ENCODE measurements around the gene STXBP2. TPM values are rescaled to one million over a fixed set of nuclear protein-coding genes. Genes with fewer than 3 reads are reported as not detected.
A peak's percentile ranks its signal among the peaks of the same experiment; 100 is the strongest.

Gene STXBP2
- total and polyA plus RNA-seq, 7 donors: 0.55 to 4.5 (median 2.7) TPM

- no peak for ATAC-seq
These were observed 43.1 kb downstream of the STXBP2 start for GRCh38 chr19:7679771-7680605.

GRCh38 chr19:7680606-7681339 lies 43.9 kb downstream of the STXBP2 start, which contains the start of gene TRAPPC5:
Gene TRAPPC5 (plus strand): TSS chr19:7680833. CDS start chr19:7682254, 1,421 bp downstream.
- DNase-seq (peak; percentile 89 to 92), ATAC-seq (peak; percentile 89 to 96 (median 93))
- no peaks in the 10 kb centered on the region for H3K9me3 ChIP-seq
- peak within 1 kb of the TSS; percentile 100 for H3K4me3 ChIP-seq
- TF ChIP-seq CTCF (IDR thresholded peaks at IDR 0.05): peak; percentile 98
- H3K4me1 ChIP-seq: no peaks in the 10 kb centered on the region
- intact Hi-C loops (cut with DNase I): loop anchor here (1.0 to 5.0 kb wide), 5 partner anchors 28 to 323 kb away; no protein-coding TSS in a partner anchor
- WGBS, 3 donors: 0 to 1% (median 1%) methylated on average over 50 to 79 of the region's 79 CpGs
- peaks cover 0 to 11% (median 0%) of the 10 kb centered on the region in 3 donors for H3K27me3 ChIP-seq (ENCODE audit: insufficient read depth in 3 of 3, low read length in 2 of 3)
- peak within 1 kb of the TSS; percentile 93 for H3K27ac ChIP-seq
- peaks cover 0 to 23% of the 10 kb centered on the region in 2 donors for H3K36me3 ChIP-seq (ENCODE audit: insufficient read depth in 1 of 2, low read depth in 1 of 2)

More at GRCh38 chr19:7679771-7680605, 43.1 kb downstream of the STXBP2 start:
- intact Hi-C loops (cut with DNase I): loop anchor here (1.0 to 5.0 kb wide), 5 partner anchors 28 to 323 kb away; no protein-coding TSS in a partner anchor
- H3K4me3 ChIP-seq: peak overlapping the region; percentile 100
- peaks cover 0 to 23% of the 10 kb centered on the region in 2 donors for H3K36me3 ChIP-seq (ENCODE audit: insufficient read depth in 1 of 2, low read depth in 1 of 2)
- no peaks in the 10 kb centered on the region for H3K4me1 ChIP-seq
- no peaks in the 10 kb centered on the region for H3K9me3 ChIP-seq
- H3K27me3 ChIP-seq (ENCODE audit: insufficient read depth in 3 of 3, low read length in 2 of 3): peaks cover 0 to 14% (median 0%) of the 10 kb centered on the region in 3 donors
- no peak for TF ChIP-seq CTCF (IDR thresholded peaks at IDR 0.05)
- no peak for DNase-seq
- 49 to 53% (median 50%) methylated on average over 22 of the region's 22 CpGs for WGBS, 3 donors
- peak overlapping the region; percentile 93 for H3K27ac ChIP-seq

- peaks cover 0 to 3% (median 0%) of the 10 kb centered on the region in 3 donors for H3K27me3 ChIP-seq (ENCODE audit: insufficient read depth in 3 of 3, low read length in 2 of 3)
- H3K9me3 ChIP-seq: no peaks in the 10 kb centered on the region
- H3K36me3 ChIP-seq (ENCODE audit: insufficient read depth in 1 of 2, low read depth in 1 of 2): peaks cover 0 to 23% of the 10 kb centered on the region in 2 donors
- intact Hi-C loops (cut with DNase I): loop anchor here (1.0 to 5.0 kb wide), 4 partner anchors 31 to 324 kb away; no protein-coding TSS in a partner anchor
- peak overlapping the region; percentile 100 for H3K4me3 ChIP-seq
- H3K4me1 ChIP-seq: no peaks in the 10 kb centered on the region
- DNase-seq: peak; percentile 77 to 89
- H3K27ac ChIP-seq: peak overlapping the region; percentile 93
- WGBS, 3 donors: 3 to 7% (median 6%) methylated on average over 41 to 43 of the region's 43 CpGs
- peak; percentile 69 to 84 (median 78) for ATAC-seq
- TF ChIP-seq CTCF (IDR thresholded peaks at IDR 0.05): peak; percentile 44
These were observed 44.6 kb downstream of the STXBP2 start for GRCh38 chr19:7681340-7682174.
